Testis (tissue), 2 donors: Measurements from ENCODE around the gene FCHSD1.

Source experiments
- POLR2A ChIP-seq: fragments of 450-650 bp; IDR thresholded peaks from one replicate; pipeline ENCODE4 v1.6.1; 2017; ENCODE audit warnings: antibody characterized with exemption, mild to moderate bottlenecking, moderate library complexity
- TF ChIP-seq, protein P1 (sequence below), 3 experiments: fragments of 450-650 bp in 2 of 3; fragments of 200-600 bp in 1 of 3; sonication (generic) in 1 of 3; IDR thresholded peaks; one replicate each; pipeline ENCODE4 v1.5.1; 2016 to 2019; ENCODE audit warnings: antibody characterized with exemption in 3 of 3, mild to moderate bottlenecking in 2 of 3, moderate library complexity in 1 of 3

GRCh38 chr5:141649056-141649688 is 2.0 kb downstream of the FCHSD1 start:
- TF ChIP-seq, protein P1, sequence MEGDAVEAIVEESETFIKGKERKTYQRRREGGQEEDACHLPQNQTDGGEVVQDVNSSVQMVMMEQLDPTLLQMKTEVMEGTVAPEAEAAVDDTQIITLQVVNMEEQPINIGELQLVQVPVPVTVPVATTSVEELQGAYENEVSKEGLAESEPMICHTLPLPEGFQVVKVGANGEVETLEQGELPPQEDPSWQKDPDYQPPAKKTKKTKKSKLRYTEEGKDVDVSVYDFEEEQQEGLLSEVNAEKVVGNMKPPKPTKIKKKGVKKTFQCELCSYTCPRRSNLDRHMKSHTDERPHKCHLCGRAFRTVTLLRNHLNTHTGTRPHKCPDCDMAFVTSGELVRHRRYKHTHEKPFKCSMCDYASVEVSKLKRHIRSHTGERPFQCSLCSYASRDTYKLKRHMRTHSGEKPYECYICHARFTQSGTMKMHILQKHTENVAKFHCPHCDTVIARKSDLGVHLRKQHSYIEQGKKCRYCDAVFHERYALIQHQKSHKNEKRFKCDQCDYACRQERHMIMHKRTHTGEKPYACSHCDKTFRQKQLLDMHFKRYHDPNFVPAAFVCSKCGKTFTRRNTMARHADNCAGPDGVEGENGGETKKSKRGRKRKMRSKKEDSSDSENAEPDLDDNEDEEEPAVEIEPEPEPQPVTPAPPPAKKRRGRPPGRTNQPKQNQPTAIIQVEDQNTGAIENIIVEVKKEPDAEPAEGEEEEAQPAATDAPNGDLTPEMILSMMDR (IDR thresholded peaks at IDR 0.05): no peak
- no peak for TF ChIP-seq POLR2A
